ENCODE data around the gene CHMP4A. TPM values are rescaled to one million over a fixed set of nuclear protein-coding genes. Genes with fewer than 3 reads are reported as not detected.

The CHMP4A gene
- polyA plus RNA-seq, 1 donor from 2014 or later = 55.3 TPM

DNA sequence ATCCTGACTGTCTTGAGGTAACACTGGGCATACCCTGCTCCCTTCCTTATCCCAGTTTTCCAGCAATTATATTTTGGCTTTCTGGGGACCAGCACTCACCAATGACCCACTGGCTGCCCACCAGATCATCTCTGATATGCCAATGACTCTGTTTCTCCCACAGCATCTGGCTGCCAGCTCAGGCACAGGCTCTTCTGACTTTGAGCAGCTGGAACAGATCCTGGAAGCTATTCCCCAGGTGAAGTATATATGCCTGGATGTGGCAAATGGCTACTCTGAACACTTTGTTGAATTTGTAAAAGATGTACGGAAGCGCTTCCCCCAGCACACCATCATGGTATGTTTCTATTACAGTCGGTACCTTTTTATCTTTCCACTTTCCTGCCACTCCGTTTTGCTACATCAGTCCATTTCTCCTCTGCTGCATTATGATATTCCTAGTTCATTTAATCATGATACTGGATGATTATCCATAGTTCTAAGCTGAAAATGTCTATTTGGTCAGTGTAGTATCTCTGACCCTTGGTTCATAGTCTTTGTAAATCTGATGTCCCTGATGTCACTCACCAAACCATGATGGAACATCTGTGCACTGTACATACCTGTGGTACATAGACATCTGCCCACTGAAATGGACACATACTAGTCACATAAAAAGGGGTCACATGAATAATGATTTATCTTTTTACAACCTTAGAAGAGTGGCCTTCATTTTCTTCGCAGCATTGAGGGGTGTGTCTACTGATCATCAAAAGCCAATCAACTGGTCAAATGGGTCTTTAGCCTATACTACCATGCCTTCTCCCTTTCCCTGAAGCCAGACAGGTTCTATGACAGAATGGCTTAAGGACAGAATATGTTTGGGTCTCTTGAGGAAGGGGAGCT lies 22.8 kb upstream of the CHMP4A start:
- H3K9me3 ChIP-seq (ENCODE audit: low read length) = no peaks in the 10 kb centered on the region
- TF ChIP-seq POLR2AphosphoS5 (IDR thresholded peaks at IDR 0.05) = no peak
- TF ChIP-seq MXI1 (conservative IDR thresholded peaks at IDR 0.05; ENCODE audit: poor library complexity, severe bottlenecking) = no peak
- TF ChIP-seq RAD21 (conservative IDR thresholded peaks at IDR 0.05) = no peak
- TF ChIP-seq, protein P1, sequence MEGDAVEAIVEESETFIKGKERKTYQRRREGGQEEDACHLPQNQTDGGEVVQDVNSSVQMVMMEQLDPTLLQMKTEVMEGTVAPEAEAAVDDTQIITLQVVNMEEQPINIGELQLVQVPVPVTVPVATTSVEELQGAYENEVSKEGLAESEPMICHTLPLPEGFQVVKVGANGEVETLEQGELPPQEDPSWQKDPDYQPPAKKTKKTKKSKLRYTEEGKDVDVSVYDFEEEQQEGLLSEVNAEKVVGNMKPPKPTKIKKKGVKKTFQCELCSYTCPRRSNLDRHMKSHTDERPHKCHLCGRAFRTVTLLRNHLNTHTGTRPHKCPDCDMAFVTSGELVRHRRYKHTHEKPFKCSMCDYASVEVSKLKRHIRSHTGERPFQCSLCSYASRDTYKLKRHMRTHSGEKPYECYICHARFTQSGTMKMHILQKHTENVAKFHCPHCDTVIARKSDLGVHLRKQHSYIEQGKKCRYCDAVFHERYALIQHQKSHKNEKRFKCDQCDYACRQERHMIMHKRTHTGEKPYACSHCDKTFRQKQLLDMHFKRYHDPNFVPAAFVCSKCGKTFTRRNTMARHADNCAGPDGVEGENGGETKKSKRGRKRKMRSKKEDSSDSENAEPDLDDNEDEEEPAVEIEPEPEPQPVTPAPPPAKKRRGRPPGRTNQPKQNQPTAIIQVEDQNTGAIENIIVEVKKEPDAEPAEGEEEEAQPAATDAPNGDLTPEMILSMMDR (IDR thresholded peaks at IDR 0.05; ENCODE audit: poor library complexity, severe bottlenecking) = no peak
- no peak for TF ChIP-seq SMC3 (conservative IDR thresholded peaks at IDR 0.05; ENCODE audit: poor library complexity)
- TF ChIP-seq, protein P2, sequence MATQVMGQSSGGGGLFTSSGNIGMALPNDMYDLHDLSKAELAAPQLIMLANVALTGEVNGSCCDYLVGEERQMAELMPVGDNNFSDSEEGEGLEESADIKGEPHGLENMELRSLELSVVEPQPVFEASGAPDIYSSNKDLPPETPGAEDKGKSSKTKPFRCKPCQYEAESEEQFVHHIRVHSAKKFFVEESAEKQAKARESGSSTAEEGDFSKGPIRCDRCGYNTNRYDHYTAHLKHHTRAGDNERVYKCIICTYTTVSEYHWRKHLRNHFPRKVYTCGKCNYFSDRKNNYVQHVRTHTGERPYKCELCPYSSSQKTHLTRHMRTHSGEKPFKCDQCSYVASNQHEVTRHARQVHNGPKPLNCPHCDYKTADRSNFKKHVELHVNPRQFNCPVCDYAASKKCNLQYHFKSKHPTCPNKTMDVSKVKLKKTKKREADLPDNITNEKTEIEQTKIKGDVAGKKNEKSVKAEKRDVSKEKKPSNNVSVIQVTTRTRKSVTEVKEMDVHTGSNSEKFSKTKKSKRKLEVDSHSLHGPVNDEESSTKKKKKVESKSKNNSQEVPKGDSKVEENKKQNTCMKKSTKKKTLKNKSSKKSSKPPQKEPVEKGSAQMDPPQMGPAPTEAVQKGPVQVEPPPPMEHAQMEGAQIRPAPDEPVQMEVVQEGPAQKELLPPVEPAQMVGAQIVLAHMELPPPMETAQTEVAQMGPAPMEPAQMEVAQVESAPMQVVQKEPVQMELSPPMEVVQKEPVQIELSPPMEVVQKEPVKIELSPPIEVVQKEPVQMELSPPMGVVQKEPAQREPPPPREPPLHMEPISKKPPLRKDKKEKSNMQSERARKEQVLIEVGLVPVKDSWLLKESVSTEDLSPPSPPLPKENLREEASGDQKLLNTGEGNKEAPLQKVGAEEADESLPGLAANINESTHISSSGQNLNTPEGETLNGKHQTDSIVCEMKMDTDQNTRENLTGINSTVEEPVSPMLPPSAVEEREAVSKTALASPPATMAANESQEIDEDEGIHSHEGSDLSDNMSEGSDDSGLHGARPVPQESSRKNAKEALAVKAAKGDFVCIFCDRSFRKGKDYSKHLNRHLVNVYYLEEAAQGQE (IDR thresholded peaks at IDR 0.05; ENCODE audit: borderline replicate concordance) = no peak
- TF ChIP-seq EP300 (conservative IDR thresholded peaks at IDR 0.05; ENCODE audit: poor library complexity, severe bottlenecking) = no peak
- TF ChIP-seq EZH2 (IDR thresholded peaks at IDR 0.05; ENCODE audit: borderline replicate concordance, insufficient read depth, low read length, poor library complexity, severe bottlenecking) = no peak
- no peak for TF ChIP-seq TAF1 (IDR thresholded peaks at IDR 0.05; ENCODE audit: low read depth)
- H4K20me1 ChIP-seq (ENCODE audit: insufficient read depth) = peaks cover 5% of the 10 kb centered on the region
- H3K9ac ChIP-seq (ENCODE audit: low read length) = no peak overlapping the region
- peaks cover 16% of the 10 kb centered on the region for H3K36me3 ChIP-seq (ENCODE audit: insufficient read depth, low read length)
- H3K27ac ChIP-seq (ENCODE audit: low read length) = no peak overlapping the region
- no peaks in the 10 kb centered on the region for H3F3A ChIP-seq (ENCODE audit: insufficient read depth, low read length, poor library complexity, severe bottlenecking)
- no peaks in the 10 kb centered on the region for H3K9me2 ChIP-seq (ENCODE audit: insufficient read depth, low read length)
- no peak overlapping the region for H2AFZ ChIP-seq (ENCODE audit: low read depth, low read length)
- no peak overlapping the region for H3K4me3 ChIP-seq (ENCODE audit: low read length)
- peaks cover 29% of the 10 kb centered on the region for H3K79me2 ChIP-seq (replicated peaks; ENCODE audit: insufficient read depth, low read length)
- H3K4me2 ChIP-seq (ENCODE audit: low read length) = no peak overlapping the region
- no peaks in the 10 kb centered on the region for H3K27me3 ChIP-seq (ENCODE audit: insufficient read depth, low read depth, low read length)

- Histone ChIP-seq H2AFZ (ENCODE audit: low read depth, low read length) (no peak overlapping the region), H3K79me2 (replicated peaks; ENCODE audit: insufficient read depth, low read length) (peaks cover 28% of the 10 kb centered on the region), H3K27ac (ENCODE audit: low read length) (no peak overlapping the region), H3F3A (ENCODE audit: insufficient read depth, low read length, poor library complexity, severe bottlenecking) (no peaks in the 10 kb centered on the region), H3K27me3 (ENCODE audit: insufficient read depth, low read depth, low read length) (no peaks in the 10 kb centered on the region), H3K4me3 (ENCODE audit: low read length) (peak overlapping the region; percentile 78), H4K20me1 (ENCODE audit: insufficient read depth) (peaks cover 5% of the 10 kb centered on the region), H3K36me3 (ENCODE audit: insufficient read depth, low read length) (peaks cover under 1% of the 10 kb centered on the region), H3K9me3 (ENCODE audit: low read length) (no peaks in the 10 kb centered on the region), H3K9ac (ENCODE audit: low read length) (no peak overlapping the region), H3K9me2 (ENCODE audit: insufficient read depth, low read length) (no peaks in the 10 kb centered on the region), H3K4me2 (ENCODE audit: low read length) (peak overlapping the region; percentile 86)
- TF ChIP-seq RAD21 (conservative IDR thresholded peaks at IDR 0.05) (no peak), EZH2 (IDR thresholded peaks at IDR 0.05; ENCODE audit: borderline replicate concordance, insufficient read depth, low read length, poor library complexity, severe bottlenecking) (no peak), EP300 (conservative IDR thresholded peaks at IDR 0.05; ENCODE audit: poor library complexity, severe bottlenecking) (no peak), POLR2AphosphoS5 (IDR thresholded peaks at IDR 0.05) (no peak)
Measured at GRCh38 chr14:24234095-24235005, 21.1 kb upstream of the CHMP4A start.

Data from neural cell (in vitro differentiated cells).